ENCODE measurements around the gene GPR83.
"Not testable (repeated sequence)": the region's sequence is repeated elsewhere in the genome, so short reads cannot be mapped to it uniquely, and the experiment has no call there.

GPR83 gene

DNA sequence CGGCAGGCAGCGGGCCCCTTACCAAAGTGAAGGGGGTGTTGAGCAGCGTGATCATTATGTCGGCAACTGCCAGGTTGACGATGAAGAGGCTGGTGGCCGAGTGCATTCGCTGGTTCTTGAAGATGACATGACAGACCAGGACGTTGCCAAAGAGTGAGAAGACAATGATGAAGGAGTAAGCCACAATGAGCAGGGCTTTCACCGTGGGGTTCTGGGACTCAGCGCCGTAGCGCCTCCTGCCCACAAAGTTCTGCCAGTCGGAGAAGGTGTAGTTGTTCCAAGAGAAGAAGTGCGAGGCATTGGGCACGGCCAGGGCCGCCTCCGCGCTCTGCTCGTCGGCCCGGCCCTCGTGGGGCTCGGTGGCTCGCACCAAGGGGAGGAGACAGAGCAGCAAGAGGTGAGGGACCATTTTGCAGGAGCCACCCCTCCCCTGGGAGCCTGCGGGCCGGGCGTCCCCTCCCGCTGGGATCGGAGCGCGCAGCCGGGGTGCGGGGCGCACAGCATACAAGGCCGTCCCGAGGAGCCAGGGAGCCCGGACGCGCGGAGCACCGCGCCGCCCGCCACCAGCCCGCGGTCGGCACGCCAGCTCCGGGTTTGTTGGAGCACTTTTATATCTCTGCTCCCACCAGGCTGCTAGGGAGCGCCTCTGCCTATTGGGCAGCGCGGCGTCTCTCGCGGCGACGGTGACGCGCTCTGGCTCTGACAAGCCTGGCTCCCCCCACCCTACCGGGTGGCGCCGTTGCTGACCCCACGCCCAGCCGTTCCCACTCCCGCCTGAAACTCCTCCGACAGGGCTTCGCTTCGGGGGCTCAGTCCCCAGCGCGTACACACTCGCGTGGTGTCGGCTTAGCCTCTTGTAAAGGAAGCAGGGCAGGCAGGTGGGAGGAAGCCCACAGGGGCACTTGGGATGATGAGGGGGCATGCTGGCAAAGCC, at the start of gene GPR83:
TSS of gene GPR83 (minus strand) at position 581 of the 934 bp plus-strand sequence. CDS start at position 409, 172 bp downstream.
- DNase-seq (ENCODE audit: low read depth in 1 of 2, low spot score in 1 of 2), result no peak

DNA sequence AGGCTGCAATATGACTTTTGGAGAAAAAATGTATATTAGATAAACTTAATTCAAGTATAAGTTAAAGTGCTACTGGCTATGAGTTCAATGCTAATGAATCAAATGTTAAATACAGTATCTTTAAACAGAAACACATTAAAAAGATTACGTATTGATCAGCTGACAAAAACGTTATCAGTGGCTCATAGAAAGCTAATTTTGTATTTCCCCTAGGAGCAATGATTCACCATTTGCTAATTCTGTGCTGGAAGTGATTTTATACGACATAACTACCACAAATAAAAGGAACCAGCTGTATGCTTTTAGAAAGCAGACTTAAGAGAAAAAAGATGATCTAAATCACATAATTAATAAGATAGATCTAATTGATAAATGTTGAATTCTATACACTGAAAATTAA, 48.8 kb upstream of the GPR83 start:
- no peak for DNase-seq (ENCODE audit: low read depth in 1 of 2, low spot score in 1 of 2)

DNA sequence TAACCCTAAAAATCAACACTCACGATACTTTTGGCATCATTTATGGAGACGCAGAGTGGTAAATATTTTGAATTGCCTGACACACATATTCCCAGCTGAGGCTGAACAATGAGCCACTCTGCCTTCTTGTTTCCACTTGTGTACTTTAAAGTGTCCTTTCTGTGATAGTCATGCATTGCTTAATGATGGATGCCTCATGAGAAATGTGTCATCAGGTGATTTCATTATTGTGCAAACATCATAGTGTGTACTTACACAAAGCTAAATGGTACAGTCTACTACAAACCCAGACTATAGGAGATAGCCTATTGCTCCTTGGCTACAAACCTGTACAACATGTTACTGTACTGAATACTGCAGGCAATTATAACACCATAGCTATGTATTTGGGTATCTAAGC, 48.2 kb upstream of the GPR83 start:
- DNase-seq (ENCODE audit: low read depth in 1 of 2, low spot score in 1 of 2), result no peak

DNA sequence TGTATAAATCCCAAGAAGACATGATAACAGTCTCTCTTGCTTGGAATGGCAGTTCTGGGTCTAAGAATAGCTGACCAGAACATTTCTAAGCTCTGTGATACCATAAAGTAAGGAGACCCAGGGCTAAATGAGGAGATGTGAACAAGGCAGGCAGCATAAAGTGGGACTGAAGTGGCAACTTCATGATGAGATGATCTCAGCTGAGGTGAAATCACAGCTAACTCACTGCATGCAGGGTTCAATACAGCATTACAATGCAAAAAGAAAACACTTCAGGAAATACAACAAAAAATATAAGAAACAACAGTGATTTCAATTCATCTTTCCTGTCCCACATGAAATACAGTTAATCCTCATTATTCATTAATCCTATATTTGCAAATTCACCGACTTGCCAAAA, 47.8 kb upstream of the GPR83 start:
- DNase-seq (ENCODE audit: low read depth in 1 of 2, low spot score in 1 of 2), result no peak

DNA sequence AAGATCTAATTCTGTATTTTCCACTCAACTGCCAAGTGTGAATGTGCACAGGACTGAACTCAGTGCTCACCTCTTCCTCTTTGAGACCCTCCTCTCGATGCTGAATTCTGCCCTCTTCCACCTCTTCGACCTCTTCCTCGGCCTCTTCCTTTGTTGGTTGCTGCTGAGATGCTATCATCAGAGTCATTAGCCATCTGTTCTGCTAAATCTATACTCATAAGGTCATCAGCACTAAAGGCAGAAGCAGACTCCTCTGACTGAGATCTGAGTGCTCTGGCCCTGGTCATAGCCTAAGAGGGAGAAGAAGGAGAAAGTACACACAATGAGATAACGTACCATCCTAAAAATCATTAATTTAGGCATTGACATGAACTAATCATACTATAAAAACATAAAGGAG, 45.9 kb upstream of the GPR83 start:
- no peak for DNase-seq (ENCODE audit: low read depth in 1 of 2, low spot score in 1 of 2)

DNA sequence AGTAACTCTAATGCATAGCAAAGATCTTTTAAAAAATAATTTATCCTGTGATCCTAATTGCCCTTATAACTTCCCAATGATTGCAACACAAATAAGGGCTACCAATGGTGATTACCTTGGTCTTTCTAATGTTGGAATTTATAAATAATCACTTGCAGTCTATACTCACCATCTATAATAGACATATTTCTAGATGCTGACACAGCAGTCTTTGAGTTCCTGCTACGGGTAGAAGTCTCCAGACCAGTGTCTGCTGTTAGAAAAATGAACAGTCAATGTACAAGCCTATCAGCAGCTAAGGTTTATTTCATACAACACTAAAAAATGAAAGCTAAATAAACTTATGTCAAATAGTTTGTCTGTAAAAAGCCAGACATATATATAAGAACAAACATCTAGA, 44.4 kb upstream of the GPR83 start:
- no peak for DNase-seq (ENCODE audit: low read depth in 1 of 2, low spot score in 1 of 2)

DNA sequence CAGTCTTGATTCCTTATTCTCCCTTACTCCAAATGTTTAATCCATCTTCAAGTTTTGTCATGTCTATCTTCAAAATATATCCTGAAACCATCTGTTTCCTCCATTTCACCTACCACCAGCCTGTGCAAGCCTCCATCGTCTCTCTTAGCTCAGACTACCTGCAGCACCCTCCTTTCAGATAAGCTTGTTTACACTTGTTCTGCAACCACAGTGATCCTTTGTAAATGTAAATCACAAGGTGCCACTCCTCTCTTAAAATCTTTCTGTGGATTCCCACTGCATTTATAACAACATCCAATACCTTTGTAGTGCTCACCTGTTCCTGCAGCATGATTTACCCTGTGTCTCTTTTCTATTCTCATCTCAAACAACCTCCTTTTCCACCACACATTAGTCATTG, 31.8 kb upstream of the GPR83 start:
- DNase-seq (ENCODE audit: low read depth in 1 of 2, low spot score in 1 of 2), result no peak

DNA sequence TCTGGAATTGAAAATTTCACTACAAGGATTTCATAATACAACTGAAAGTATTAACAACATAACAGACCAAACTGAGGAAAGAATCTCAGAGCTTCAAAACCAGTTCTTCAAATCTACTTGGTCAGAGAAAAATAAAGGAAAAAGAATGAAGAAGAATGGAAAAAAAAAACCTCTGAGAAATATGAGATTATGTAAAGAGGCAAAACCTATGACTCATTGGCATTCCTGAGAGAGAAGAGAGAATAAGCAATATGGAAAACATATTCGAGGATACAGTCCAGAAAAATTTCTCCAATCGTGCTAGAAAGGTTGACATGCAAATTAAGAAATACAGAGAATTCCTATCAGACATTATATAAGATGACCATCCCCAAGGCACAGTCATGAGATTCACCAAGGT, 23.4 kb upstream of the GPR83 start:
- no peak for DNase-seq (ENCODE audit: low read depth in 1 of 2, low spot score in 1 of 2)

DNA sequence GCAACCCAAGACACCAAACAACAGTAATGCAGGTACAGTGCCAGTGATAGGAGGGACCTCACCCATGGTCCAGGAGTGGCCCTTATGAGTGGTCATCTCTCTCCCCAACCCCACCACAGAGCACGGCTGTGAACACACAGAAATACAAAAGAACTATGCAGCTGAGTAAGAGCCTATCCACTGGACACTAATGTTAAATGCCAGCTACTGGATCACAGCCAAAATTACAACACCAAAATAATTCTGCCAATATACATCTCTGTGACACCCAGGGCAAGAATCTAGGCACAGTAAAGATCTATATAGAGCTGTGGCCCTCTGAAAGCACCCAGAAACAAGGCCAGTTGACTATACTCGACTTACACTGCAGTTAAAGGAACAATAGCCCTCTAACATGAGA, 22.8 kb upstream of the GPR83 start:
- DNase-seq (ENCODE audit: low read depth in 1 of 2, low spot score in 1 of 2), result no peak

DNA sequence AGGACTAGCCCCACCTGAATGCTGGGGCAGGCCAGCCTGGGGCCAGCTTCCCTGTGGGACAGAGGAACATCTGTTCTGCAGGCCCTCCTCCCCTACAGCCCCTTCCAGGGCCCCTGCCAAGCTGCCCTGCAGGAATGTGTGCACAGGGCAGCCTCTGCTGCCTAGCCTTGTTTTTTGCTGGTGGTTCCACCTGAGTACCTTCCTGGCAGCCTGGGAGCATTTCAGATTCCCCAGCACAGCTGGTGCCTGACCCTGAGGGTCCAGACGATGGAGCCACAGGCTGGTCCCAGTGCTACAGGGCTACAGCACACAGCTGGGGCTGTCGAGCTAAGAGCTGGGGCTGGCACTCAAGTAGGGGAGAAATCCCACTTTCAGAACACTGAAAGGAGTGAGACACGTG, 22.3 kb upstream of the GPR83 start:
- DNase-seq (ENCODE audit: low read depth in 1 of 2, low spot score in 1 of 2), result no peak

DNA sequence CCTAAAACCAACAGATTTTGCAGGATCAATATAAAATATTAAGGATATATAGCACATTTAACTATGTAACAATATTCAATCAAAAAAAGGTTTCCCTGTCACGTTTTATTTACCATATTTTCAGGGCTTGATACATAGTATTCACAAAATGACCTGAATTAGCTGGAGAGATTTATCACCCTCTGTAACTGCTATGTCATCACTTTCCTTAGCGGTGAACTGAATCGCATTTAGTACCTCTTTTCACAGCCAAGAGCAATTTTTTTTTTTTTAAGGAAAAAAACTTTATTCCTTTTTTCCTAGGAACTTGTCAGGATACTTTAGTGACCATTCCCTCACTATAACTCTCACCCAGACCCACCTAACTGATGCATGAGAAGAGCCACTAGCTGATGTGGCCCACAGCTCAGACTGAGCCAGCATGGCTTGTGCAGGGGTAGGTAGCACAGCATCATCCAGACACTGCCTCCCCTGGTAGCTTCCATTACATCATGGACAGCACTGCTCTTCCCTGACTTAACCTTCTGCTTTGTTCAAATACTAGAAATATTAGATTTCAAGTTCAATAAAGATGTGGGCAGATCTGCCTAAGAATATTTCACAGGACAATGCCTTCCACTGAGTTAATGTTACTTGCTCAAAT, 17.0 kb upstream of the GPR83 start:
- DNase-seq (ENCODE audit: low read depth in 1 of 2, low spot score in 1 of 2), result no peak

DNA sequence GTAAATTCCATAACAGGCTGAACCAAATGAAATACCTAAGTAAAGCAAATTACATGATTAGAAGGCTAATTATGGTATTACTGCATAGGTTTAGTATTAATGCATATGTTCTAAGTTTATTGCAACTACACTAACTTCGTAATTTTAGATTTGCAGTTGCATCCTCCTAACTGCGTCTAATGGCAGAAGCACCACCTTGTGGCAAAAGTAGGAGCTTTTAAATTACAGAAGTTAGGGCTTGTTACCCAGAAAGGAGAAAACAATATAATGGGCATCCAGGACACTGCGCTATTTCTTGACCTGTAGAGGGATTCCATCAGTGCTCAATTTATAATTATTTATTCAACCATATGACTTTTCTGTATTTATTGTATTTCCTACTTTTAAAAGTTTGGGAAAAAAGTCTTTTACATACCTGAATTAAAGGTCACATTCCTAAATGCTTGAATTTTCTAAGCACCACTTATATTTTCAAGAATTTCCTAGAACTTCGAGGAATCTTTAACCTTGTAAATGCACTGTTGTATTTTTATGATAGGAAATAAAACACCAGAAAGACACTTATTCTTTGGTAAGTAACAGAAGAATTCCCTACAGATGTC, 16.3 kb upstream of the GPR83 start:
- DNase-seq (ENCODE audit: low read depth in 1 of 2, low spot score in 1 of 2), result no peak

DNA sequence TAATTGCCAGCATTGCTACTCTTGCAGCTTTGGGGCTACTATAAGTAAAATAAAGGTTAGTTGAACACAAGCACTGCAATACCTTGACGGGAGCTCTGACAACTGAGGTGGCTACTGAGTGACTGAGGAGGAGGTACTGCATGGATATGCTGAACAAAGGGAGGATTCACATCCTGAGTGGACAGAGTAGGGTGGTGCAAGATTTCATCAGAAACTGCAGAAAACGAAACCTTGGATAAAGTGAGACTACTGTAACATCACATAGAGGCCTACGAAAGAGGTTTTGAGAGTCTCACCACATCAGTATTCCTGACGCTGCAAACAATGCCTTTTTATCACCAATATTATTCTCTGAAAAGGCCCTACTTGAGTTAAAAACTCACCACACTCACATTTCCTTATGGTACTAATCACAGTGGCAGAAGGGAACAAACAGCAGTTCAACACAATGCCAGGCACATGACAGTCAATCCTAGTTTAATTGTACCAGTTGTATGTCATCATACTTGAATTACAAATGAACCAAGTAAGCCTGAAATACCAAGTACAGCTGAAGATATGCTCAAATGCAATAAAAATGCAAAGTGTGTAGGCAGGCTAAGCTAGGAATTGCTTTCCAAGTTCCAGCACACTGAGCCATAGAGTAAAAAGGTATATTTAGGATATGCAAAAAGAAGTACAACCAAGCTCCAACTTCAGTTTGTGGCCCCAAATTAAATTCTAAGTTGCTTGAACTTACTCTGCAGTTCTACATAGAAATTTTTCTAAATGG, 4.0 kb upstream of the GPR83 start:
- DNase-seq (ENCODE audit: low read depth in 1 of 2, low spot score in 1 of 2), result no peak

DNA sequence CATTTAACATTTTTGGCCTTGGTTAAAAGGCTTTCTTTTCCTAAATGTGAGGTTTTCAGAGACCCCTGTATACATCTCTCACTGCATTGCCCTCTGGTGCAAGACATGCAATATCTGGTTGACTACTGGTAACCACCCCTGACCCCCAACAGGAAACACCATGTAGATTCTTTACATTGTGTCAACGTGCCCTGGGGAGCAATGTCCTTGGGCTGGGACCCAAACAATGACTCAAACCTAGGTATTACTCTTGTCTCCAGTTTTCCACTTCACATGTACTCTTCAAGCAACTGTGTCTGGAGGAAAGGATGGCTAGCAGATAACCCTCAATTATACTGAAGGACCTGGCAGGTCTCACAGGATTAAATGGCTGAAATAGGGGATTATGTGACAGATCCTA, 1.1 kb upstream of the GPR83 start:
- DNase-seq (ENCODE audit: low read depth in 1 of 2, low spot score in 1 of 2), result no peak

DNA sequence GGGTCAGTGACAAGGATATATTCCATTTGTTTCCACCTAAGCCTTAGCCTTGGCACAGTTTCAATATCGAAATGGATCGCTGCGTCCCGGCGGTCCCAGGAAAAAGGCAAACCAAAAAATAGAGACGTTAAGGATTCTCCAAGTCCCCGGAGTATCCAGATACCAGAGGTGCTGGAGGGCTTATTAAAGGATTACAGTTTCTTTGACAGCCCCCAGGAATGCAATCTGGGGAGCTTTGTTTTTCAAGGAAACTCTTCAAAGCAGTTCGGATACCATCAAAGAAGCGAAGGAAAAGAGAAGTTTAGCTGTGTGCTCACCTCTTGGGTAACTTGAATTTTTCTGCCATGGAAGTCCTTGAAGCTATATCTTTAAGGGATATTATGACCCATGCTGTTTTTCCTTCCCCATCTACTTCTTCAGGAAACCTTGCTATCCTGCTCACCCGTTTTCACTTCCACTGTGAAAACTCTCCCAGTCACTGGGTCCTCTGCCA, 600 bp upstream of the GPR83 start:
- DNase-seq (ENCODE audit: low read depth in 1 of 2, low spot score in 1 of 2), result no peak

DNA sequence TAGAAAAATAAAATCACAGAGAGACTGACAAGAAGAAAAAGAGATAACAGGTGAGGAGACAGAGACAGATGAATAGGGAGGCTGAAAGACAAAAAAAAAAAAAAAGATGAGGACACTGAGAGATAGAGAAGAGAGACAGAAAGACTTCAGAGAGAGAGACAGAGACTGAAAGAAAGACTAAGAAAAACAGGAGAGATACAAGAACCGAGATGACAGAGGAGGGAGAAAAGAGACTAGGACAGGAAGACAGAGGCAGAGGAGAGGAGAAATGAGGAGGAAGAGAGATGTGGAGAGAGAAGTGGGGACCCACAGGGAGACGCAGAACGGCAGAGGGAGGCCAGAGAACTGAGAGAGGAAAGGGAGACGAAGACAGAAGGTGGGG, 771 bp downstream of the GPR83 start:
- DNase-seq (ENCODE audit: low read depth in 1 of 2, low spot score in 1 of 2), result no peak

DNA sequence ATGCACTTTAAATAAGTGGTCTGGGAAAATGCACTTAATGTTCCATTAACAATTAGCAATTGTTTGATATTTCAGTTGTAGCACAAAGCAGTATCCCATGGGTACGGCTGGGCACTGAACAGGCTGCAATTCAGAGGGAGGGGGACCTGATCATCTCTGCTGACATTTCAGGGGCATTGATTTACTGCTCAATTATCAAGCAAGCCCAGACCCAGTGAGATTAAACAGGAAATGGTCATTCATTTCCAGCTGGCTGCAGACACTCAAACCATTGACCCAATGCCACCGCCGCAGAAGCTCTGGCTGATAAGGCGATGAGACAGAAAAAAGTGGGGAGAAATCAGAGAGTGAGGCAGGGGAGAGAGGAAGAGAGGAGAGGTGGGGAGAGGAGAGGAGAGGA, 1.2 kb downstream of the GPR83 start:
- DNase-seq (ENCODE audit: low read depth in 1 of 2, low spot score in 1 of 2), result no peak

DNA sequence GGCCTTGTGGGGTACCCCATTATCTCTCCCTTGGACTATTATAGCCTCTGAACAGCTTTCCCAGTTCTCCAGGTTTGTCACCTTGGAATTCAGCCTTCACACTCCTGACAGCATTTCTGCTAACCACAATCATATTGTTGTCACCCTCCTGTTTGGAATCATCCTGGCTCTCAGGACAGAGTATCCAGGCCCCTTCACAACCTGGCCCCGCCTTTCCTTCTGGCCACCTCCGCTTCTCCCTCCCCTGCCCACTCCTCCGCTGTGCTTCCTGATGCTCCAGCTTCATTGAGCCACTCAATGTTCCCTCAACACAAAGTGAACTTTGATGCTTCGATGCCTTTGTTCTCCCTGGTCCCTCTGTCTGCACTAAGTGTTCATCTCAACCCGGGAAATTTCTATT, 3.1 kb downstream of the GPR83 start:
- no peak for DNase-seq (ENCODE audit: low read depth in 1 of 2, low spot score in 1 of 2)

DNA sequence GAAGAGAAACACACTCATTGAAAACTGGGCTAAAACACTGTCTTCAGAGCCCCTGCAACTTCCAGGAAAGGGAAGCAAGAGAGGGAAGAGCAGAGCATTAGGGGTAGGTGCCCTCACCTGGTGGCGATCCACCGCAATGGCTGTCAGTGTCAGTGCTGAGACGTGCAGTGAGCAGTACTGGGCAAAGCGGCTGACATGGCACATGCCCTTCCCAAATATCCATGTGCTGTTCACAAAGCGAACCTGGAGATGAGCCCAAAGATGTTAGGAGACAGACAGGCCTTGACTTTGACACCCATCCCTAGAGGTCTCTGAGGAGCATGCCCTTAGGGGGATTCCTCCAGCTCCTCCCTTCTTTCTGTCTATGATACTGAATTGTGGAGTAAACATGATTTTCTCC, 4.9 kb downstream of the GPR83 start:
- no peak for DNase-seq (ENCODE audit: low read depth in 1 of 2, low spot score in 1 of 2)

DNA sequence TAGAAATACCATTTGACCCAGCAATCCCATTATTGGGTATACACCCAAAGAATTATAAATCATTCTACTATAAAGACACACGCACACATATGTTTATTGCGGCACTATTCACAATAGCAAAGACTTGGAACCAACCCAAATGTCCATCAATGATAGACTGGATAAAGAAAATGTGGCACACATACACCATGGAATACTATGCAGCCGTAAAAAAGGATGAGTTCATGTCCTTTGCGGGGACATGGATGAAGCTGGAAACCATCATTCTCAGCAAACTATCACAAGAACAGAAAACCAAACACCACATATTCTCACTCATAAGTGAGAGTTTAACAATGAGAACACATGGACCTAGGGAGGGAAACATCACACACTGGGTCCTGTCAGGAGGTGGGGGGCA, 9.3 kb downstream of the GPR83 start:
- not testable (repeated sequence) for DNase-seq (ENCODE audit: low read depth in 1 of 2, low spot score in 1 of 2)

DNA sequence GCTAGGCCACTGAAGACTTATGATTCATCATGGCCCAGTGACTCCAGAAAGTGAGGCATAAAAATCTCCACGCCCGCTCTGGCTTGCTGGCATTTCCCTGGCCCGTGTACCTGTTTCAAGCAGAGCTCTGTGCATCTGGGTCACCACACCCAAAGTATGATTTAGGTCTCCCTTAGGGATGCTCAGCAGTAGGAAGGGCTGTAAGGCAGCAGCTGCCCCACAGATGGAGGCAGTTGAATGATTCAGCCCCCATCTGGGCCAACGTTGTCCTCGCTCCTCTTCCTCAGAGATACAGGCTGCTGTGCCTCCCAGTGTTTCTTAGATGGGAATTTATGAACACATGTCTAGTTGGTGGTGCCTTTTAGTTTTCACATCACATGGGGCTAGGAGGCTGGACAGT, 21.6 kb downstream of the GPR83 start:
- no peak for DNase-seq (ENCODE audit: low read depth in 1 of 2, low spot score in 1 of 2)

Measured in activated CD4-positive, alpha-beta T cell treated with anti-CD3 and anti-CD28 coated beads, Interleukin-2, amount 50 U/mL, for 24 hours (primary cell).